ENCODE measurements around the gene MRPL38. TPM values are rescaled to one million over a fixed set of nuclear protein-coding genes. Genes with fewer than 3 reads are reported as not detected.

The MRPL38 gene
- polyA plus RNA-seq, 4 donors: 56.9 to 93.5 (median 65.1) TPM

- Histone ChIP-seq H3K9me3 (ENCODE audit: control insufficient read depth in 2 of 2, insufficient read depth in 1 of 2, low read depth in 1 of 2, low read length in 1 of 2) (no peaks in the 10 kb centered on the region), H3K36me3 (ENCODE audit: control insufficient read depth in 3 of 3, insufficient read depth in 2 of 3, low read depth in 1 of 3, low read length in 3 of 3) (peaks cover 0 to 97% (median 0%) of the 10 kb centered on the region in 3 donors), H3K27ac (ENCODE audit: low read depth in 1 of 3, low read length in 2 of 3) (no peak overlapping the region), H3K4me1 (ENCODE audit: control insufficient read depth in 3 of 3, insufficient read depth in 2 of 3, low read depth in 1 of 3, low read length in 2 of 3) (peaks cover 0 to 7% (median 0%) of the 10 kb centered on the region in 3 donors), H3K4me3 (ENCODE audit: low read depth in 1 of 3, low read length in 3 of 3) (no peak overlapping the region), H3K27me3 (ENCODE audit: control insufficient read depth in 3 of 3, insufficient read depth in 3 of 3, low read length in 3 of 3) (no peaks in the 10 kb centered on the region)
- FAIRE-seq (no peak), DNase-seq (no peak)
- WGBS, 3 donors: 87 to 92% (median 89%) methylated on average over 19 to 22 of the region's 23 CpGs
Observed at GRCh38 chr17:75917141-75917916, 12.6 kb upstream of the MRPL38 start.

- Histone ChIP-seq H3K27ac (ENCODE audit: low read depth in 1 of 3, low read length in 2 of 3) (no peak overlapping the region), H3K27me3 (ENCODE audit: control insufficient read depth in 3 of 3, insufficient read depth in 3 of 3, low read length in 3 of 3) (no peaks in the 10 kb centered on the region), H3K36me3 (ENCODE audit: control insufficient read depth in 3 of 3, insufficient read depth in 2 of 3, low read depth in 1 of 3, low read length in 3 of 3) (peaks cover 0 to 97% (median 0%) of the 10 kb centered on the region in 3 donors), H3K9me3 (ENCODE audit: control insufficient read depth in 2 of 2, insufficient read depth in 1 of 2, low read depth in 1 of 2, low read length in 1 of 2) (no peaks in the 10 kb centered on the region), H3K4me3 (ENCODE audit: low read depth in 1 of 3, low read length in 3 of 3) (no peak overlapping the region), H3K4me1 (ENCODE audit: control insufficient read depth in 3 of 3, insufficient read depth in 2 of 3, low read depth in 1 of 3, low read length in 2 of 3) (no peaks in the 10 kb centered on the region)
- 83 to 89% (median 87%) methylated on average over 8 of the region's 8 CpGs for WGBS, 3 donors
- FAIRE-seq: no peak
- DNase-seq: no peak
Observed at GRCh38 chr17:75915268-75915667, 10.6 kb upstream of the MRPL38 start.

GRCh38 chr17:75914643-75915267 is 10.1 kb upstream of the MRPL38 start:
- Histone ChIP-seq H3K4me1 (ENCODE audit: control insufficient read depth in 3 of 3, insufficient read depth in 2 of 3, low read depth in 1 of 3, low read length in 2 of 3) (no peaks in the 10 kb centered on the region), H3K9me3 (ENCODE audit: control insufficient read depth in 2 of 2, insufficient read depth in 1 of 2, low read depth in 1 of 2, low read length in 1 of 2) (no peaks in the 10 kb centered on the region), H3K36me3 (ENCODE audit: control insufficient read depth in 3 of 3, insufficient read depth in 2 of 3, low read depth in 1 of 3, low read length in 3 of 3) (peaks cover 0 to 97% (median 0%) of the 10 kb centered on the region in 3 donors), H3K27me3 (ENCODE audit: control insufficient read depth in 3 of 3, insufficient read depth in 3 of 3, low read length in 3 of 3) (no peaks in the 10 kb centered on the region), H3K27ac (ENCODE audit: low read depth in 1 of 3, low read length in 2 of 3) (no peak overlapping the region), H3K4me3 (ENCODE audit: low read depth in 1 of 3, low read length in 3 of 3) (no peak overlapping the region)
- FAIRE-seq (no peak), DNase-seq (no peak)
- 93 to 96% (median 94%) methylated on average over 34 of the region's 34 CpGs for WGBS, 3 donors

- Histone ChIP-seq H3K9me3 (ENCODE audit: control insufficient read depth in 2 of 2, insufficient read depth in 1 of 2, low read depth in 1 of 2, low read length in 1 of 2) (no peaks in the 10 kb centered on the region), H3K27ac (ENCODE audit: low read depth in 1 of 3, low read length in 2 of 3) (no peak overlapping the region), H3K4me1 (ENCODE audit: control insufficient read depth in 3 of 3, insufficient read depth in 2 of 3, low read depth in 1 of 3, low read length in 2 of 3) (no peaks in the 10 kb centered on the region), H3K36me3 (ENCODE audit: control insufficient read depth in 3 of 3, insufficient read depth in 2 of 3, low read depth in 1 of 3, low read length in 3 of 3) (peaks cover 0 to 96% (median 0%) of the 10 kb centered on the region in 3 donors), H3K4me3 (ENCODE audit: low read depth in 1 of 3, low read length in 3 of 3) (no peak overlapping the region), H3K27me3 (ENCODE audit: control insufficient read depth in 3 of 3, insufficient read depth in 3 of 3, low read length in 3 of 3) (no peaks in the 10 kb centered on the region)
- 92 to 95% (median 95%) methylated on average over 27 to 32 of the region's 32 CpGs for WGBS, 3 donors
- FAIRE-seq (no peak), DNase-seq (no peak)
Observed at GRCh38 chr17:75913537-75914210, 9.0 kb upstream of the MRPL38 start.

- Histone ChIP-seq H3K36me3 (ENCODE audit: control insufficient read depth in 3 of 3, insufficient read depth in 2 of 3, low read depth in 1 of 3, low read length in 3 of 3) (peaks cover 0 to 79% (median 0%) of the 10 kb centered on the region in 3 donors), H3K4me3 (ENCODE audit: low read depth in 1 of 3, low read length in 3 of 3) (no peak overlapping the region), H3K4me1 (ENCODE audit: control insufficient read depth in 3 of 3, insufficient read depth in 2 of 3, low read depth in 1 of 3, low read length in 2 of 3) (peaks cover 0 to 6% (median 0%) of the 10 kb centered on the region in 3 donors), H3K9me3 (ENCODE audit: control insufficient read depth in 2 of 2, insufficient read depth in 1 of 2, low read depth in 1 of 2, low read length in 1 of 2) (no peaks in the 10 kb centered on the region), H3K27ac (ENCODE audit: low read depth in 1 of 3, low read length in 2 of 3) (no peak overlapping the region), H3K27me3 (ENCODE audit: control insufficient read depth in 3 of 3, insufficient read depth in 3 of 3, low read length in 3 of 3) (no peaks in the 10 kb centered on the region)
- WGBS, 3 donors: 77 to 84% (median 80%) methylated on average over 6 of the region's 6 CpGs
- DNase-seq: no peak
- no peak for FAIRE-seq
Observed at GRCh38 chr17:75910699-75911098, 6.0 kb upstream of the MRPL38 start.

GRCh38 chr17:75909812-75910274 is 5.2 kb upstream of the MRPL38 start:
- FAIRE-seq (no peak), DNase-seq (no peak)
- no peaks in the 10 kb centered on the region for H3K9me3 ChIP-seq (ENCODE audit: control insufficient read depth in 2 of 2, insufficient read depth in 1 of 2, low read depth in 1 of 2, low read length in 1 of 2)
- 17 to 49% (median 40%) methylated on average over 11 of the region's 11 CpGs for WGBS, 3 donors
- no peaks in the 10 kb centered on the region for H3K27me3 ChIP-seq (ENCODE audit: control insufficient read depth in 3 of 3, insufficient read depth in 3 of 3, low read length in 3 of 3)
- H3K4me1 ChIP-seq (ENCODE audit: control insufficient read depth in 3 of 3, insufficient read depth in 2 of 3, low read depth in 1 of 3, low read length in 2 of 3): peaks cover 0 to 12% (median 0%) of the 10 kb centered on the region in 3 donors
- H3K27ac ChIP-seq (ENCODE audit: low read depth in 1 of 3, low read length in 2 of 3): no peak overlapping the region
- H3K36me3 ChIP-seq (ENCODE audit: control insufficient read depth in 3 of 3, insufficient read depth in 2 of 3, low read depth in 1 of 3, low read length in 3 of 3): peaks cover 0 to 71% (median 0%) of the 10 kb centered on the region in 3 donors
- H3K4me3 ChIP-seq (ENCODE audit: low read depth in 1 of 3, low read length in 3 of 3): no peak overlapping the region

- DNase-seq: no peak
Observed at GRCh38 chr17:75909051-75909811, 4.5 kb upstream of the MRPL38 start.

GRCh38 chr17:75908201-75908600 is 3.5 kb upstream of the MRPL38 start:
- Histone ChIP-seq H3K27ac (ENCODE audit: low read depth in 1 of 3, low read length in 2 of 3) (no peak overlapping the region), H3K27me3 (ENCODE audit: control insufficient read depth in 3 of 3, insufficient read depth in 3 of 3, low read length in 3 of 3) (no peaks in the 10 kb centered on the region), H3K4me1 (ENCODE audit: control insufficient read depth in 3 of 3, insufficient read depth in 2 of 3, low read depth in 1 of 3, low read length in 2 of 3) (peaks cover 2 to 12% (median 3%) of the 10 kb centered on the region in 3 donors), H3K36me3 (ENCODE audit: control insufficient read depth in 3 of 3, insufficient read depth in 2 of 3, low read depth in 1 of 3, low read length in 3 of 3) (peaks cover 0 to 54% (median 0%) of the 10 kb centered on the region in 3 donors), H3K9me3 (ENCODE audit: control insufficient read depth in 2 of 2, insufficient read depth in 1 of 2, low read depth in 1 of 2, low read length in 1 of 2) (no peaks in the 10 kb centered on the region), H3K4me3 (ENCODE audit: low read depth in 1 of 3, low read length in 3 of 3) (no peak overlapping the region)
- DNase-seq (no peak), FAIRE-seq (no peak)
- WGBS, 3 donors: 51 to 64% (median 64%) methylated on average over 6 of the region's 6 CpGs

More at GRCh38 chr17:75909051-75909811, 4.5 kb upstream of the MRPL38 start:
- Histone ChIP-seq H3K4me3 (ENCODE audit: low read depth in 1 of 3, low read length in 3 of 3) (no peak overlapping the region), H3K27me3 (ENCODE audit: control insufficient read depth in 3 of 3, insufficient read depth in 3 of 3, low read length in 3 of 3) (no peaks in the 10 kb centered on the region), H3K9me3 (ENCODE audit: control insufficient read depth in 2 of 2, insufficient read depth in 1 of 2, low read depth in 1 of 2, low read length in 1 of 2) (no peaks in the 10 kb centered on the region), H3K27ac (ENCODE audit: low read depth in 1 of 3, low read length in 2 of 3) (no peak overlapping the region), H3K4me1 (ENCODE audit: control insufficient read depth in 3 of 3, insufficient read depth in 2 of 3, low read depth in 1 of 3, low read length in 2 of 3) (peaks cover 0 to 12% (median 0%) of the 10 kb centered on the region in 3 donors), H3K36me3 (ENCODE audit: control insufficient read depth in 3 of 3, insufficient read depth in 2 of 3, low read depth in 1 of 3, low read length in 3 of 3) (peaks cover 0 to 64% (median 0%) of the 10 kb centered on the region in 3 donors)
- WGBS, 3 donors: 29 to 68% (median 48%) methylated on average over 14 of the region's 14 CpGs
- no peak for FAIRE-seq

Data from small intestine (tissue), 7 donors.